Neural cell (in vitro differentiated cells): ENCODE results near the gene ELN.

Experiments
- MXI1 ChIP-seq: fragments of 450-650 bp; conservative IDR thresholded peaks from 2 replicates; pipeline ENCODE4 v1.6.1; 2014; ENCODE audit warnings: antibody characterized with exemption, mild to moderate bottlenecking; ENCODE audit not compliant: poor library complexity, severe bottlenecking
- TAF1 ChIP-seq: IDR thresholded peaks from 2 replicates; pipeline ENCODE4 v1.6.1; 2012; ENCODE audit warnings: low read depth

DNA sequence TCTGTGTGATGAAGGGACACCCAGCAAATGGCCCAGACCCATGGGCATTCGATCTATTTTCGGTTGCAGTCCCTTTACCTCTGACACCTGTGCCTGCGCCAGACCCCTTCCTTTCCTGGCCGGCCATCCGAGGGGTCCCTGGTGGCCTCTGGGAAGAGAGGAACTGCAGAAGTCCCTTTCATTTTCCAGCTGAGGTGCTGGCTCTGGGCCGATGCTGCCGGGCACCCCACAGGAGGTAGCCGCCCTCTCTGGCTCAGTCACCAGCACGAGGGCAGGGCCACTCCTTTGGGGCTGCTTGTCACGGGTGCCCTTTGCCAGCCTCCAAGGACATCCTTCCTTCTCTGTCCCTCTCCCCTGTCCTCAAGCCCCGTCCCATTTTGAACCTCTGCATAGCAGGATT is 4.2 kb upstream of the ELN start:
- TF ChIP-seq TAF1 = no peak
- no peak for TF ChIP-seq MXI1
